Measurements from ENCODE around the gene FCF1.
A peak's percentile ranks its signal among the peaks of the same experiment; 100 is the strongest.
"Not testable (repeated sequence)": the region's sequence is repeated elsewhere in the genome, so short reads cannot be mapped to it uniquely, and the experiment has no call there.

FCF1 gene

DNA sequence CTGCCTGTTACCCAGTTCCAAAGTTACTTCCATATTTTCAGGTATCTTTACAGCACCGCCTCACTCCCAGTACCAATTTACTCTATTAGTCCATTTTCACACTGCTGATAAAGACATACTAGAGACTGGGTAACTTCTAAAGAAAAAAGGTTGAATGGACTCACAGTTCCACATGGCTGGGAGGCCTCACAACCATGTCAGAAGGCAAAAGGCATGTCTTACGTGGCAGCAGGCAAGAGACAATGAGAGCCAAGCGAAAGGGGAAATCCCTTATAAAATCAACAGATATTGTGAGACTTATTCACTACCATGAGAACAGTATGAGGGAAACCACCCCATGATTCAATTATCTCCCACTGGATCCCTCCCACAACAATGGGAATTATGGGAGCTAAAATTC, 9.9 kb upstream of the FCF1 start:
- no peak for DNase-seq

DNA sequence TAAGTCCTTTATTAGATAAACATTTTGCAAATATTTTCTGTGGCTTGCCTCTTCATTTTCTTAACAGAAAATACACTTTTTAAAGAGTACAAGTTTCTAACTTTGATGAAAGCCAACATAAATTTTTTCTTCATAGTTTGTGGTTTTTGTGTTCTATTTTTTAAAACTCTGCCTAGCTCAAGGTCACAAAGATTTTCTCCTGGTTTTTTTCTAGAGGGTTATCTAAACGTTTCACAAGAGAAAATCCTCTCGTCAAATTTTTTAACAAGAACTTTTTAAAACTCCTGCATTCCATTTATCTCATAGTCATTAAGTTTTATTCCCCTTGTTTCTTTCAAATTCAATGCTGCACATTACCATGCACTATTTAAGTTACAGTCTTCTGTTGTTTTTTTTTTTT, 8.3 kb upstream of the FCF1 start:
- no peak for DNase-seq

DNA sequence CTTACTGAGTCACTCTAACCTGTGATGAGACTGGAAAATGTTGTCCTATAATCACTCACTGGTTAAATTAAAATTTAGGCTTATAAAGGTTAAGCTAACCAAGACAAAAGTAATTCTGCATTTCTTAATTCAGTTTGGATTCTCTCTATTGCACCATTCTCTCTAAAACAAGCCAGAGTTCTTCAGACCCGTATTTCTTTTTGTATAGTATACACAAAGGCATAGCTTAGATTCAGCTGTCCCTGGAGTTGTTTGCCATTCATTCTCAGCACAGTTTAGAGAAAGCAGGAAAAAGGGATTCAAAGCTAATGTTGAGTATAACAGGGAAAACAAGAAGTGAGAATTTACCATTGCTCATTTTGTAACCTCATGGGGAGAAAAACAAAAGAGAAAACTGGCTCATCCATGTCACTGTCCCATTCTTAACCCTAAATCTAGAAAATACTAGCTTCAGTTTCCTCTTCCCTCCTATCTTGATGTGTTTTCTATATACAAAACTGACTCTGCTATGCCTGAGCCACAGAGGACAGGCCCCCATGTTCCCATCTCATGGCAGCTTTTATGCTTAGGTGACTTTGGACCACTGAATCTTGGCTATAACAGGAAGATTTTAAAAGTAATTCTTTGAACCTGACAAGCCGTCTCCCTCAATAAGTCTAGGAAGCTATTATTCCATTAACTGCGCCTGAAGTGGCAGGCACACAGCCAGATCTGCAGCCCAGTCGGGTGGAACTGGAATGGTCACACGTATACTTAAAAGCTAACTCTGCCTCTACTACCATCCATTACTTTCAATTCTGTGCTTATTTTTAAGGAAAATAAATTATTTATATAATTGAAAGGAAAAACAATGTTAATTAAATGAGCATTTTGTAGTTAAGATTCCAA, 7.1 kb upstream of the FCF1 start:
- no peak for DNase-seq

DNA sequence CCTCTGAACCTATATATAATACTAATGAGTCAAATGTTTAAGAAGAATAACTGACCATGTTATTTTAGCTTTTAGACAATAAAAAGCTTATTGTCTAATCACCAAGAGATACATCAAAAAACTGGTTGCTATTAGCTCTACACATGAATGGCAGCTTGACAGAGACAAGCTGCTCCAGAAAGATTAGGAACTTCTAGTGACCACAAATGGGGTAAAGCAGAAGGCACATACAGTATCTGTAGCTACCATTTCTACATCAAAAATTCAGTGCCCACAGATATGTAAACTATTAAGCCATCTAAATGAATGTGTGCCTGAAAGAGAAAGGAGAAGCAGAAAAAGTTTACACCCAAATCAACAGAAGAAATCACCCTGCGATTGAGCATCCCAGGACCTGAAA, 2.5 kb upstream of the FCF1 start:
- no peak for DNase-seq

DNA sequence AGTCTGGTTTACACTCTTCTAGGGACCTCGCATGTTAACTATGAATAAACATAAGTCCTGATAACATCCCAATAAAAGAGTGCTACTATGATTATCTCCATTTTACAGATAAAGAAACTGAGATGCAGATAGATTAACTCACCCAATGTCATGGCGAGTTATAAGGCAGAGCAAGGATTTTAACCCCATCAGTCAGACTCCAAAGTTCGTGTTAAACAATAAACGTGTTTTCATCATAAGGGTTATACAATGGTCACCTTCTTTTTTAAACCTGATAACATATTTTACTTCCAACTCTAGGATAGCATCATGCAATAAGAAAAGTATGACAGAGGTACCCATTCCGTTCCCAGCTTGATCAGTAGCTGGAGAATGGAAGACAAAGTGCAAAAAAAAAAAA, 1.3 kb upstream of the FCF1 start:
- DNase-seq = no peak

DNA sequence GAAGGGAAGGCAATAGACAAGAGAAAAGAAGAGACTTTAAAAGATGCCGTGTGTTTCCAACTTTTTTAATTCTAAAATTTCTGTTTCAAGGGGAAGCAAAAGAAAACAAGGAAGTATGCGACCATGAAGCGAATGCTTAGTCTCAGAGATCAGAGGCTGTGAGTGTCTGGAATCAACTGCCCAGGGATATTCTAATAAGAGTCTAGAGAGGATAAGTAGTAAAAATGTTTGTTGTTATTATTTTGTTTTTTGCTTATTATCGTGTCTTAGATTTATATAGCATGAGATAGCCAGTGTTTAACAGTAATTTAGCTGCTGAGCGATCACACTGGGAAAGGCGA, 421 bp downstream of the FCF1 start:
- DNase-seq = no peak

DNA sequence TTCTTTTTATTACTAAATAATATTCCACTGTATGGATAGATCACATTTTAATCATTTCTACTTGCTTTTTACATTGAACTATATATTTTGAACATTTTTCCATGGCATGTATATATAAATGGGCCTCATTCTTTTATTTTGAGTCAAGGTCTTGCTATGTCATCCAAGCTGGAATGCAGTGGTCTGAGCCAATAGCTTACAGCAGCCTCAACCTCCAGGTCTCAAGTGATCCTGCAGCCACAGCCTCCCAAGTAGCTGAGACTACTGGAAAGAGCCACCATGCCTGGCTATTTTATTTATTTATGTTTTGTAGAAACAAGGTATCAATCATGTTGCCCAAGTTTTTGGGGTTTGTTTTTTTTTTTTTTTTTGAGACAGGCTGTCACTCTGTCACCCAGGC, 7.6 kb downstream of the FCF1 start:
- DNase-seq = no peak

DNA sequence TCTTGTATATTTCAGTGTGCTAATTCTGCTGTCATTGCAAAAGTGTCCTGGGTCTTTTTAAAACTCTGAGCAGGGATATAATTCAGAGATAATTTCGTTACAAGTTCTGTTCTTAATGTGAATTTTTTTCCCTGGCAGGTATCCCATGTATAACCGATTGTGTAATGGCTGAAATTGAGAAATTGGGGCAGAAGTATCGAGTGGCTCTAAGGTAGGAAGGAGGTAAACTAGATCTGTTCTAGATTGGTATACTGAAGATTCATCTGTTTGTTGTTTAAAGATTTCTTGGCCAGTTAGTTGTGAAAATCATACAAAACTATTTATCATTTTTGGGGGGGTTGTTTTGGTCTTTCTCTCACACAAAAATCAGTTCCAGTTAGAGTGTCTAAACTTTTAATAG, 10.2 kb downstream of the FCF1 start:
- DNase-seq = no peak

DNA sequence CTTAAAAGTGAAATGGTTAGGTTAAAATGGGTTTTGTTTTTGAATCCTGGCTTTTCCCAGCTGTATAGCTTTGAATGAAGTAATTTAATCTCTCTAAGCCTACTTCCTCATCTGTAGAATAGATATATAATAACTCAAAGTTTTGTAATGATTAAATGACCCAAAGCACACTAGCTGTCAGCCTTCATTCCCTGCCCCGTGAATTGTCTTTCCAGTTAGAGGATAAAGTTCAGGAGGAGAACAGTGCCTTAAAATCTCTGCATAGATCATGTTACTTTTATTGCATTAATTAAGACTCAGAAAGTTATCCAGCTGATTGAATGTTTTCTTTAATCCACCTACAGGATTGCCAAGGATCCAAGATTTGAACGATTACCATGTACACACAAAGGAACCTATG, 19.4 kb downstream of the FCF1 start:
- DNase-seq = no peak

DNA sequence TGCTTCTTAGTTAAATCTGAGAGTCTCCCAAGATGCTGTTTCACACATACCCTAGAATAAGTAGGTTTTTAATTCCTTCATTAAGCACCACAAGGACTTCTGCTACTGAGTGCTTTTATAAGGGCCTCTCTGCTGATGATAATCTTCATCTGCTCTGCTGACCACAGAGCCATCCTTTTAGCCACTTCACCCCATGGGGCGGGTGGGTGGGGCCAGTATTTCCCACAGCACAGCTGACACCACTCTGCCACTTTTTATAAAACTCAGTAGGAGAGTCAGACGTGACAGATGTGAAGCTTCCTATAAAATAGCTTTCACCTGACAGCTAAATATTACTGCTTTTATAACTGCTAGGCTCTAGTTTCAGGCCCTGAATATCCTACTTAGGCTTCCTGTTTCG, 20.3 kb downstream of the FCF1 start:
- no peak for DNase-seq

DNA sequence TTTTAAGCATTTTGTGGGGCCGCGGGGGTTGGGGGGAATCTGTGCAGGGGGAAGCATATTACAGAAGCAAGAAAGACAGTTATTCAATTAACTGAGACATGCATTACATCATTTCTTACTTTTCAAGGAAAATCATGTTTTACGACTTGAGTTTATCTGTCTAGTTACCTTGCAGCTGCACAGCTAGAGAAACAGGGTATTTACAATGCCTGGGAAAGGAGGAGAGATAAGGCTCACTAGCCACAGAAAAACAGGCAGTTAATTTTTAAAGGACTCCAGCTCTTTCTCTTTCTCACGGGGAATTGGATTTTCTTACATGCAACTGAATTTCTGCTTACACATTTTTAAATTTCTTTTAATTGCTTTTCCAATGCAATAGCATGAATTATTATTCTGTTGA, 22.2 kb downstream of the FCF1 start:
- DNase-seq = no peak

DNA sequence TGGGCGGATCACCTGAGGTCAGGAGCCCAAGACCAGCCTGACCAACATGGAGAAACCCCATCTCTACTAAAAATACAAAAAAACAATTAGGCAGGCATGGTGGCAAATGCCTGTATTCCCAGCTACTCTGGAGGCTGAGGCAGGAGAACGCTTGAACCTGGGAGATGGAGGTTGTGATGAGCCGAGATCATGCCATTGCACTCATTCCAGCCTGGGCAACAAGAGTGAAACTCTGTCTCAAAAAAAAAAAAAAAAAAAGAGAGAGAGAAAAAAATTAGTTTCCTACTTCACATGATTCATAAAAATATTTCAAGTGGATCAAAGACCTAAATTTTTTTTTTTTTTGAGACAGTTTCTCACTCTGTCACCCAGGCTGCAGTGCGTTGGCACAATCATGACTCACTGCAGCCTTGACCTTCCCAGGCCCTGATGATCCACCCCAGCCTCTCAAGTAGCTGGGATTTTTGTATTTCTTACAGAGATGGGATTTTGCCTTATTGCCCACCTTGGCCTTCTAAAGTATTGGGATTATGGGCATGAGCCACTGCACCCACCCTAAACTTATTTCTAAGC, 24.9 kb downstream of the FCF1 start:
- no peak for DNase-seq

DNA sequence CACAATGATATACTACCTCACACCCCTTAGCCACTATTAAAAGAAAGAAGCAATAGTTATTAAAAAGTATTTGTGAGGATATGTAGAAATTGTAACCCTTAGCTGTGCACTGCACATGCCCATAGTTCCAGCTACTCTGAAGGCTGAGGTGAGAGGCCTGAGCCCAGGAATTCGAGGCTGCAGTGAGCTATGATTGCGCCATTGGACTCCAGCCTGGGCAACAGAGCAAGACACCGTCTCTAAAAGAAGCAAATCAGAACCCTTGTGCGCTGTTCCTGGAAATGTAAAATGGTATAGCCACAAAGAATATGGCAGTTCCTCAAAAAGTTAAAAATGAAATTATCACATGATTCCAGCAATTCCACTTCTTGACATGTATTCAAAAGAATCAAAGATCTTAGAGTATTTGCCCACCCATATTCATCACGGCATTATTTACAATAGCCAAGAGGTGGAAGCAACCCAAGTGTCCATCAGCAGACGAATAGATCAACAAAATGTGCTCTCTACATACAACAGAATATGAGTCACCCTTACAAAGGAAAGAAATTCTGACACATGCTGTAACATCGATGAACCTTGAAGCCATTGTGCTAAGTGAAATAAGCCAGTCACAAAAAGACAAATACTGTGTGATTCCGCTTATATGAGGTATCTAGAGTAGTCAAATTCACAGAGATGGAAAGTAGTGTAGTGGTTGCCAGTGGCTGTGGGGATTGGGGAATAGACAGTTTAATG, 26.5 kb downstream of the FCF1 start:
- DNase-seq = no peak

DNA sequence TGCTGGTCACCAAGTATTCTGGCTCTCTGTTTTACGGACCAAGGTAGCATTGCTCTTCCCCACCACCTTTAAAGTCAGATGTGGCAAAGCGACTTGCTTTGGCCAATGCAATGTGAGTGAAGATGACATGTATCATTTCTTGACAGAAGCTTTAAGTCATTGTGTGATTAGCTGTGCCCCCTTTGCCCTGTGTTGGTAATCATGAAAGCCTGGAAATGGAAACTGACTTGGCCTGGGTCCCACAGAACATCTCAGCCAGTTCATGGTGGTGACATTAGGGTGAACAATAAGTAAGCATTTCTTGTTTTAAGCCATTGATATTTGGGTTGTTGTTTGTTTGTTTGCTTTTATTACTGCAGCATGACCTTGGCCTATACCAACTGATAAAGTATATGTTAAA, 34.3 kb downstream of the FCF1 start:
- DNase-seq = no peak

DNA sequence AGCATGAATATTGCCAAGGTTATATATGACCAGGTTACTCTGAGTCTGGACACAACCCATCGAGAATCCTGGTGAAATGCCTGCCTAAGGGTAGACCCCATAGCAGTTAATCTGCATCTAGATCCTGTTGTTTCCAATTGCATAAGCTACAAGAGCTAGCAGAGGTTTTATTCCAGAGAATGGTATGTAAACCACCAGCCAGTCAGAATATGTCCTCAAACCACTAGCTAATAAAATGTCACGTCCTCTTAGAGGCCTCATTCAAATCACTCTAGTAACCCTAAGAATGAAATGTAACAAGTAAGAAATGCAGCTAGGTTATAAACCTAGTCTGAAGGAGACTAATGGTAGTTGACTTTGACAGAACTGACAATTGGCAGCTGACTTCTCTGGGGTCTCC, 41.2 kb downstream of the FCF1 start:
- DNase-seq = no peak

DNA sequence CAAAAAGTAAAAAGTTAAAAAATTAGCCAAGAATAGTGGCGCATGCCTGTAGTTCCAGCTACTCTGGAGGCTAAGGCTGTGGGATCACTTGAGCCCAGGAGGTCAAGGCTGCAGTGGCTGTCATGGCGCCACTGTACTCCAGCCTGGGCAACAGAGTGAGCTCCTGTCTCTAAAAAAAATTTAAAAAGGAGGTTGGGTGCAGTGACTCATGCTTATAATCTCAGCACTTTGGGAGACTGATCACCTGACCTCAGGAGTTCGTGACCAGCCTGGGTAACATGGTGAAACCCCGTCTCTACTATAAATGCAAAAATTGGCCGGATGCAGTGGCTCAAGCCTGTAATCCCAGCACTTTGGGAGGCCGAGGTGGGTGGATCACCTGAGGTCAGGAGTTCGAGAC, 42.0 kb downstream of the FCF1 start:
- no peak for DNase-seq

DNA sequence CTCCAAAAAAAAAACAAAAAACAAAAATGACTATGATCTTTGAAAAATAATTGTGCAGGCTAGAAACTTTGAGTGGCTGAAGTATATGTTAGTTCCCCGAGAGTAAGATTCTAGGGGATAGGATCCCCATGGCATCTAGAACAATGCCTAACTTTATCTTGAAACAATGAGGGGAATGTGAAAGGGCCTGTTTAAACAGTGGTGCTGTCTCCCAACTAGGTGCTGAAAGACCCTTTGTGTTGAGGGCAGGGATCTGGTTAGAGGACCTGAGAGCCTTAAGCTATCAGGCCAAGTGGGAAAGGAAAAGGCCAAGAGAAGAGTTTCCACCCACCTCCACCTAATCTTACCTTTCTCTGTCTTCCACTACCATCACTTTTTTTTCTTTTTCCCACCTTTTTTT, 43.4 kb downstream of the FCF1 start:
- DNase-seq = no peak

DNA sequence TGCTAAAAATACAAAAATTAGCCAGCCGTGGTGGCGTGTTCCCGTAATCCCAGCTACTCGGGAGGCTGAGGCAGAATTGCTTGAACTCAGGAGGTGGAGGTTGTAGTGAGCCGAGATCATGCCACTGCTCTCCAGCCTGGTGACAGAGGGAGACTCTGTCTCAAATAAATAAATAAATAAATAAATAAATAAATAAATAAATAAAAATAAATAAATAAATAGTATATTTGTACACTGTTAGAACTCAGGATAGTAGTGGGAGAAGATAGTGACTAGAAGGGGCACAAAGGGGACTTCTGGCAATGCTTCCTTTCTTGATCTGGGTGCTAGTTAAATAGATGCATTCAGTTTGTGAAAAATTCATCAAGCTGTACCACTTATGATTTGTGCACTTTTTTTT, 45.6 kb downstream of the FCF1 start:
- not testable (repeated sequence) for DNase-seq

DNA sequence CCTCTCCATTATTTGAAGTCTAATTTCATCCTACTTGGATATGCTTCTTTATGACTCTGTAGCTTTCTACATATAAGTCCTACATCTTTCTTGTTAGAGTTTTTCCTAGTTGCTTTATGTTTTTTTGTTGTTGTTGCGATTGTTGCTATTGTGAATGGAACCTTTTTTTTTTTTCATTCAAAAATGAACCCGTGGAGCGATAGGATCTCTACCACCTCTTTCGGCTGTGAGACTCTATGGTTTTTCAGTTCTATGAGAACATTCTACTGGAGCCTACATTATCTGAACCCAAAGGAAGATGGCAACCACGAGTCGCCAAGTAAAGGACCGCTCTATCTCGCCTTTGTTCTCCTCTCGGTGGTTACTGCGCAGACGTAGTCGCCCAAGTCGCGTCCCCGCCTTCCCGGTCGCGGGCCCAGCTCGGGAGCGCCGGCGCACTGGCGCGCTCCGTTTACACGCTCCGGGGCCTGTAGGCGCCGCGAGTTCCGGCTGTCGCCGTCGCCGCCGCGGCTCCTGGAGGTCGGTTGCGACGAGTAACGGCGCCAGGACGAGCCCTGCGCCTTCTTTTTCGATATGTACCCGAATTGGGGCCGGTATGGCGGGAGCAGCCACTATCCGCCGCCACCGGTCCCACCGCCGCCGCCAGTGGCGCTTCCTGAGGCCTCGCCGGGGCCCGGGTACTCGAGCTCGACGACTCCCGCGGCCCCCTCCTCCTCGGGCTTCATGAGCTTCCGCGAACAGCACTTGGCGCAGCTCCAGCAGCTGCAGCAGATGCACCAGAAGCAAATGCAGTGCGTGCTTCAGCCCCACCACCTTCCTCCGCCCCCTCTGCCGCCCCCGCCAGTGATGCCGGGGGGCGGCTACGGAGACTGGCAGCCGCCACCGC, 50.2 kb downstream of the FCF1 start, which contains the start of gene YLPM1:
YLPM1 (plus strand) TSS at position 400 of the 886 bp plus-strand sequence; CDS start at position 574, 174 bp downstream.
- DNase-seq = peak; percentile 92 to 94

DNA sequence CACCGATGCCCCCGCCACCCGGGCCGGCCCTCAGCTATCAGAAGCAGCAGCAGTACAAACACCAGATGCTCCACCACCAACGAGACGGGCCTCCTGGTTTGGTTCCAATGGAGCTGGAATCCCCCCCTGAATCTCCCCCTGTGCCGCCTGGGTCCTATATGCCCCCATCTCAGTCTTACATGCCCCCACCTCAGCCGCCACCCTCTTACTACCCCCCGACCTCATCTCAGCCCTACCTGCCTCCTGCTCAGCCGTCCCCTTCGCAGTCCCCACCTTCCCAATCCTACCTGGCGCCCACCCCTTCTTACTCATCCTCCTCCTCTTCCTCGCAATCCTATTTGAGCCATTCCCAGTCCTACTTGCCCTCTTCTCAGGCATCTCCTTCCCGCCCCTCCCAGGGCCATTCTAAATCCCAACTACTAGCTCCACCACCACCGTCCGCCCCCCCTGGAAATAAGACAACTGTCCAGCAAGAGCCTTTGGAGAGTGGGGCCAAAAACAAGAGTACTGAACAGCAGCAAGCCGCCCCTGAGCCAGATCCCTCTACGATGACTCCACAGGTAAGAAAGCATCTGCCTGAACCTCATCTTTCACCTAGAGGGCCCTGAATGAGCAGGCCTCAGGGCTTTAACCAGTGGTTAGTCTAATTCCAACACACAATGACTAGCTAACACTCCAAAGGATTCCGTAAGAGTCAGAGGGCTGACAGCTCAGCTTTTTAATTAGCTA, 51.0 kb downstream of the FCF1 start:
- no peak for DNase-seq

DNA sequence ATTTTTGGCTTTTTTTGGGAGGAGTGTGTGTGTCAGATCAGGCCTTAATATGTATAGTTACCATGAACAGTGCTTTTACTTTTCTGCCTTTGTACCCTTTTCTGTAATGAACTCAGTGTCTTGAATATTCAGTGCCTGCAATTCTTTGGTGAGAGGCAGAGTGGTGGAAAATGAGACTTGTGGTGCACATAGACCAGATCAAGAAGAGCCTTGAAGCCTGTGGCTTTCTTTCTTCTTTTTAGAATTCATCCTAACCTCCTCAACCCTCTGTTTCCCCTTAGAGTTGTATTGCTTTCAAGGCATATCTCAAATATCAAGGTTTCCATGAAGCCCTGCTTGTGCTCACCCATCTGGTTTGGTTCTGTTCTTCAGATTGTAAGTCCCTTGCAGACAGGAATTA, 52.8 kb downstream of the FCF1 start:
- DNase-seq = no peak

DNA sequence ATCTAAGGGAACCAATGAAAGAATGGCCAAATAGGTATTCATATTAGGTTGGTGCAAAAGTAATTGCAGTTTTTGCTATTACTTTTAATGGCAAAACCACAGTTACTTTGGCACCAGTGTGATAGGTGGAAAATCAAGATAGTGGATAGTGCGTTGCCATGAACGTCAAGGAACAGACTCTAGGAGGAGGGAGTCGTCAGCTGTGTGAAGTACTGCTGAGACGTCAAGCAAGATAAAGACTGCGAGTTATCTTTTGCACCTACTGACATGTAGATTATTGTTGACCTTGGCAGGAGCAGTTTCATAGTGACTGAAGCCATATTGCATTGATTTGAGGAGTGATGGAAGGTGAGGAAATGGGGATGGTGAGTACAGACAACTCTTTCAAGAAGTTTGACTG, 58.5 kb downstream of the FCF1 start:
- no peak for DNase-seq
